22Rv1 (cell line): ENCODE data around the gene CYP4B1.

Experiments used
- H3K27ac ChIP-seq: fragments of 450-650 bp; 2 replicates; pipeline ENCODE4 v1.5.1; 2017
- CTCF ChIP-seq: fragments of 450-650 bp; IDR thresholded peaks from 2 replicates; pipeline ENCODE4 v1.5.1; 2017; ENCODE audit warnings: mild to moderate bottlenecking
- ZFX ChIP-seq: fragments of 450-650 bp; IDR thresholded peaks from 2 replicates; pipeline ENCODE4 v1.6.1; 2017; ENCODE audit warnings: antibody characterized with exemption, borderline replicate concordance

The CYP4B1 gene

GRCh38 chr1:46815133-46815532, 16.3 kb downstream of the CYP4B1 start:
- TF ChIP-seq ZFX (no peak), CTCF (no peak)
- H3K27ac ChIP-seq: no peak overlapping the region

- no peak for TF ChIP-seq ZFX
- H3K27ac ChIP-seq: no peak overlapping the region
Measured at GRCh38 chr1:46816930-46817329, 18.1 kb downstream of the CYP4B1 start.

- H3K27ac ChIP-seq: no peak overlapping the region
- TF ChIP-seq ZFX (no peak), CTCF (no peak)
Measured at GRCh38 chr1:46817814-46818213, 19.0 kb downstream of the CYP4B1 start.

- H3K27ac ChIP-seq: no peak overlapping the region
- no peak for TF ChIP-seq ZFX
Measured at GRCh38 chr1:46818591-46818990, 19.7 kb downstream of the CYP4B1 start.

- no peak overlapping the region for H3K27ac ChIP-seq
- TF ChIP-seq CTCF (no peak), ZFX (no peak)
Measured at GRCh38 chr1:46819335-46819734, 20.5 kb downstream of the CYP4B1 start.

- no peak overlapping the region for H3K27ac ChIP-seq
- TF ChIP-seq ZFX (no peak), CTCF (no peak)
Measured at GRCh38 chr1:46820076-46820475, 21.2 kb downstream of the CYP4B1 start.

GRCh38 chr1:46820560-46821060, 21.8 kb downstream of the CYP4B1 start:
- H3K27ac ChIP-seq: no peak overlapping the region
- no peak for TF ChIP-seq CTCF
- TF ChIP-seq ZFX: no peak

- TF ChIP-seq CTCF: no peak
- TF ChIP-seq ZFX: no peak
- no peak overlapping the region for H3K27ac ChIP-seq
Measured at GRCh38 chr1:46822248-46822826, 23.5 kb downstream of the CYP4B1 start.
